GM19397 (cell line): ENCODE results near the gene RTTN.

Experiments
- ATAC-seq: cut with Tn5 transposase; IDR thresholded peaks from one replicate; pipeline ENCODE4 v1.9.1; 2021; ENCODE audit warnings: mild to moderate bottlenecking, moderate library complexity; ENCODE audit not compliant: unreplicated experiment

Gene RTTN

DNA sequence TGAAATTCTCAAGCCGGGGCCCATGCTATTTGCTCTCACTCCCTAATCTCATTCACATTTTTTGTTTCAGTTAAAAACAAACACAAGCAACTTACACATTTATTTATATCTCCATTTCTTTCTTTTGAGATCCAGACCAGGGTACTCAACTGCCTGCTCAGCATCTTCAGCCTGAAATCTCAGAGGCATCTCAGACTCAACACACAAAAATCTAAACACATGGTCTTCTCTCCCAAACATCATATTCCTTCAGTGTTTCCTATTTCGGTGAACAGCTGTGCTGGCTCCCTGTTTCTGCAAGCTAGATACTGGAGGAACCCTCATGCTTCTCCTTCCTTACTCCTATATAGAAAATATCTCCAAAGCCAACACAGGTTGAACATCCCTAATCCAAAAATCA lies 11.3 kb upstream of the RTTN start:
- no peak for ATAC-seq

GRCh38 chr18:70207181-70207580 lies 1.7 kb upstream of the RTTN start:
- no peak for ATAC-seq

- ATAC-seq: no peak
Measured at GRCh38 chr18:70200286-70200685, 5.2 kb downstream of the RTTN start.

GRCh38 chr18:70197844-70198243 lies 7.6 kb downstream of the RTTN start:
- no peak for ATAC-seq

DNA sequence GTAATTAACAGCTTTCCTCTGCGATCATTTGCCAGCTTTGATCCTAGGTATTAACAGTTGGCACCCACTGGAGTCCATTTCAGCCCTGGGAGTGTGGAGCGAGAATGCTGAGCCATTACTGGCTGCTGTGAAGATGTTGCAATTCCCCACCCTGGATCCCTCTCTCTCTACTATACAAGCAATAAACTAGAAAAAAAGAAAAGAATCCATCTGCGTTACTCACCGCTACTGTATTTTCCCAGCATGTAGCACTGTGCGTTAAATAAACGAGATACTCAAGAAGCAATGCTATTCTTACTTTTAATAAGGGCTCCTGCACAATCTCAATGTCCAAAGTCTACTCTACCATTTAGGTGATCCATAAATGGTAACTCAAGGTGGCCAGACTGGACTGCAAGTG lies 8.5 kb downstream of the RTTN start:
- ATAC-seq: no peak

DNA sequence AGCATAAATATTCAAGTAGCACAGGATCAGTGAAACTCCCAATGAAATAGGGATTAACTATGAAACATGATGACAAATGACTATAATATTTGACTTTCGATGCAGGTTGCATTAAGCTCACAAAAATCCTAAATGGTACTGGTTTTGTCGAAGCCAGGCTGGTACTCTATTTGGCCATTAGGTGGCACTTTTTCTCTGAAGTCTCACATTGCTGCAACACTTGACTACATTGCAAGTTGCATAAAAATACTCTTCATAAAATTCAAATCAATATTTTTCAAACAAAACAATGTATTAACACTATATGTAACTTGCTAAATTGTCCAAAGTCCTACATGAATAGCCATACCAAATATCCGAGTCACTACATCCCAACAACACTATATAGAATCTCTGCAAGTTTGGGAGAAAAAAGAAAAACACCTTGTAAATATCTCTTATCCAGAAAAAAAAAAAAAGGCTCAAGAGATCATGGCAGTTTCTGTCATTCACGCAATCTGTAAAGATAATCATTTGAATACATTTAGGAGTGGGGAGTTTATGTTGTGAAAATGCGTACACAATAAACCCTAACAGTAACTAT lies 9.5 kb downstream of the RTTN start:
- ATAC-seq: no peak

DNA sequence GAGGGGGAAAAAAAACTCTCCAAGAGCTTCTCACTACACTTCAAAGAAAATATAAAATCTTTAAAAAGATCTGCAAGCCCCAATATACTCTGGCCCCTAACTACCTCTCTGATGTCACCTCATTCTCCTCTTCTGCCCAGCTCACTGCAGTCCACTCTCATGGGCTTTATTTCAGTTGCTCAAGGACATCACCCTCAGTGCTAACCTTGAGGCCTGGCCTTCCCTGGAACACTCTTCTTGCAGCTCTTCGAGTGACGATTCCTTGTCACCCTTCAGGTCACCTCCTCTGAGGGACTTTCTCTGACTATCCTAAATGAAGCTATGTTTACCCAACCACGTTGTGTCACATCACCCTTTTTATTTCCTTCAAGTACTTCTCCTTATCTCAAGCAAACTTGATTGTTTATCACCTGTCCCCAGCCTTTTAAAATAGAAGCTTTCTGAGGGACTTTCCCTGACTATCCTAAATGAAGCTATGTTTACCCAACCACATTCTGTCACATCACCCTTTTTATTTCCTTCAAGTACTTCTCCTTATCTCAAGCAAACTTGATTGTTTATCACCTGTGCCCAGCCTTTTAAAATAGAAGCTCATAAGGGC lies 10.4 kb downstream of the RTTN start:
- ATAC-seq: peak; percentile 48

DNA sequence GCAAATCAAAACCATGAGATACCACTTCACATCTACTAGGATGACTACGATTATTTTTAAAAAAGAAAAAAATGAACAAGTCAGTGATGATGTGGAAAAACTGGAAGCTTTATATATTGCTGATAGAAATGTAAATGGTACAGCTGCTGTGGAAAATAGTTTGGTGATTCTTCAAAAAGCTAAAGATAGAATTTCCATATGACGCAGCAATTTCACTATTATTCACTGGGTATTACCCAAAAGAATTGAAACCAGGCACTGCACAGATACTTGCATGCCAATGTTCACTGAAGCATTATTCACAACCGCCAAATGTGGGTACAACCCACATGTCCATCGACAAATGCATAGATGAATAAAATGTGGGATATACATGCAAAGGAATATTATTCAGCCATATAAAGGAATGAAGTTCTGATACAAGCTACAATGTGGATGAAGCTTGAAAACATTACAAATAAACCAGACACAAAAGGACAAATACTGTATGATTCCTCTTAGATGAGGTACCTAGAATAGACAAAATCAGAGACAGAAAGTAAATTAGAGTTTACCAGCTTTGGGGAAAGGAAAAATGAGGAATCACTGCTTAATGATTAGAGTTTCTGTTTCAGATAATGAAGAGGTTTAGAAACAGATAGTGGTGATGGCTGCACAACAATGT lies 11.1 kb downstream of the RTTN start:
- peak; percentile 78 for ATAC-seq

- ATAC-seq: no peak
Measured at GRCh38 chr18:70190529-70190928, 15.0 kb downstream of the RTTN start.

DNA sequence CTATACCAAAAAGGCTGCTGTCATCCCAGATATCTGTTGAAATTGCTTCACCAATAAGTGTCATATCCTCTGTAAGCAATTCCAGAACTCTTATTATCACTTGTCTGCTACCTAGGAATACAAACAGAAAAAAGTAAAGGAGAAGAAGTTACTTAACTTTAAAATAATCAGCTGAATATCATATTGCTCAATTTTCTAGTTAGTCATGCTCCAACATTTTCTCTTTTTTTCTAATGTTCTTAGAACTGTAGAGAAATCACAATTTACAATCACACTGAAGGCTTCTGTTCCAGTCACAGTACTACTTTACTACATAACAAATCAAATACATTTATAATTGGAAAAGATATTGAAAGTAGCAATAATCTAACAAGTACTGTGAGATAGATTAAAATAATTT lies 17.4 kb downstream of the RTTN start:
- no peak for ATAC-seq

DNA sequence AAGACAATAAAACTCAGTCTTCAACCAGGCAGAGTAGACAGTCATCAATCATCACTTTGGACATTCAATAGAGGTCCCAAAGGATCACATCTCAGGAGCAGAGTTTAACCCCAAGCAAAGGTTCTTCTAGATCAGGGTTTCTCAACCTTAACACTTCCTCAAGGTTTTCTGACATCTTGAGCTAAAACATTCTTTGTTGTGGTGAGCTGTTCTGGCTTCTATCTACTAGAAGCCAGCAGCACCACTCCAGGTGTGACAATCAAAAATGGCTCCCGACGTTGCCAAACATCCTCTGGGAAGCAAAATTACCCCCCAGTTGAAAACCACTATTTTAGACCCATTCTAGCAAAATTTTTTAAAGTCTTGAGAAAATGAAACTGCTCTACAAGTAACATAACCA lies 22.0 kb downstream of the RTTN start:
- ATAC-seq: no peak

- no peak for ATAC-seq
Measured at GRCh38 chr18:70182548-70182947, 22.9 kb downstream of the RTTN start.

DNA sequence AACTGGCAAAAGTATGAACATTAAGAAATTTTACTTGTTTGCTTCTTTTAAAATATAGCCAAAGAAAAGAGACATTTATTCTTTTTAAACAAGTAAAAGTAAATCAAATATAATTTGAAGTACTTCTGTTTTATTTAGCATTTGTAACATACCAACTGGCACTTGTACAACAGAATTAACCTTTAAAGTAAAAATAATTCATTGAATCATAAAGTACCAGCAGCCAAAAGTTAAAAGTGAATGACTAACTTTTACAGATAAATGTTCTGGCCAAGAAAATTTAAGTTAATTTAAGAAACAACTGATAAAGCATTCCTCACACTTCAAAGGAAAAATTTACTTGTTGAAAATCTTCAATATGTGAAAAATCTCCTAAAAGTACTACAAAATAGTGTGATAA lies 23.8 kb downstream of the RTTN start:
- ATAC-seq: no peak

DNA sequence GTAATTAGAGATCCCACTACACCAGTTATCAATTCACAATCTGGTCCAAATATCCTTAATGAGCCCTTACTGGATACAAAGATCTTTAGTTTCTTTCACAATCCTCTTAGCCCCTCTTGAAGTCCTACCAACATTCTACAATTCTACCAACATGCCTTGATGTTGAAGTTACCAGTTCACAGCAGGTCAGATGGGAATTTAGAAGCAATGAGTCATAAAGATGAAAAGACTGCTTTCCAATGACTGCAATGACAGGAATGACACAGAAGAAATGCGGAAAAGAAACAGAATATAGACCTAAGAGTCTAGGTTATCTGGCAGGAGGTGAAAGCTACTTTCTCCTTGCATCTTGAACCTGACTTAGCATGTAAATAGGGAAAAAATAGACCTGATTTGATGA lies 24.5 kb downstream of the RTTN start:
- ATAC-seq: no peak

GRCh38 chr18:70176537-70176936 lies 28.9 kb downstream of the RTTN start:
- no peak for ATAC-seq

DNA sequence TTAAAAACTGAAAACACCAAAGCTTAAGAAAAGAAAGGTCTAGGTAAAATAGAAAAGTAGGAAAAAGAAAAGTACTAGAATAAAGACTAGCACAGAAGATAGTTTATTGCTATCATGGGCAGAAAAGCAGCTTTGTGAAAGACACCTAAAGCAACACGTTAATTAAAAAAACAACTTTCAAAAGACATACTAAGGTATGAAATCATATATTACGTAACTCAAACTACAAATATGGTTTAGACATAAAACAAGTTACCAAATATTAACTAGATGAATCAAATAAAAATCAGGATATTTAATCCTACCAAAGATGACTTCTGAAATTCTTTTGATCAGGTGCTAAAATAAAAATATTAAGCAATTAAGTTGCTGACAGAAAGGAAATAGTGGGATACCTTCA lies 30.3 kb downstream of the RTTN start:
- ATAC-seq: no peak

DNA sequence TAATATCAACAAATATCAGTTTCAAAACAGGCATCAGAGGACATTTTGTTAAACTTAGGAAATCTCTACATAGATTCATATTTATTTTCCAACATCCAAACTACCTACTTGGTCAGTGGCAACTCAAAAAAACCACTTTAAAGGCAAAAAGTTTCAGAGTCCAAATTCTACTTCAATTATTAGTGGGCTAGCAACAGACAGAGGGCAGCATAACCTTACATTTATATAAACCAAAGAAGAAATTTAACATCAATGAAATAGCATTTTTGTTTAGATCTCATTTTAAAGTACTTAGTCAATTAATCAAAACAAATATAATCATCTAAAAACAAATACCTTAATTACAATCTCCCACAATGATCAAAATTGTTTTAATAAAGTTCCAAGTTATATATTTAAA lies 33.3 kb downstream of the RTTN start:
- ATAC-seq: no peak

DNA sequence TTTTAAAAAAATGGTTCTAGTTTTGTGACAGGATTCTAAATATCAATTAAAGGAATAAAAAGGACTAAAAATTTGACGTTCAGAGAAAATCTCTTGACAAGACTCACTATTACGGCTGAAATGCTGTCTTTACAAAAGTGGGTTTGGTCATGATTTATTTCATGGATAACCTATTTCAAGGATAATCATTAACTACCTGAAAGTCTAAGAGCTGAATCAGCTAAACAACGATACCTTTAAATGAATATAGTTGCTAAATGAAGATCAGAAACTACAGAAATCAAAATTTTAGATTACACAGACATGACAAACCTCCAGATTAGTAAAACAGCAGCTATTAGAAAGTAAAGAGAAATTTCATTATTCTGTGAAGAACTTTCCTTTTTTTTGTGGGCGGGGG lies 35.7 kb downstream of the RTTN start:
- no peak for ATAC-seq

GRCh38 chr18:70166668-70167067 lies 38.8 kb downstream of the RTTN start:
- ATAC-seq: no peak

DNA sequence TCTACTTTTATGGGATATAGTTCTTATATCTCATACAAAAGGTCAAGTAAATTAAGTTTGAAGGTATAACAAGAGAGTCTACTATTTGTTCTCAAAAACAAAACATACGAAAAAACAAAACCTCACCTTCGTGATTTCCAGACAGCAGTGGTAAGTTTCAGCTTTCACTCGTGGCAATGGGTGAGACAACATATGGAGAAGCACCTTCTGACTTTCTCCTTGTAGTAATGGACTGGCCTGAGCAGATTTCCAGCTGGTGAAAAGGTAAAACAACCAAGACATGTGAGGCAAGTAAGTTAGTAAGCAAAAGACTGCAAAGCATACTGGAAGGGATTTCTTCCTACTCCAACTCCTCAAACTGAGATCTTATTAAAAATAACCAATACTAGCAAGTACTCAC lies 39.6 kb downstream of the RTTN start:
- peak; percentile 75 for ATAC-seq

DNA sequence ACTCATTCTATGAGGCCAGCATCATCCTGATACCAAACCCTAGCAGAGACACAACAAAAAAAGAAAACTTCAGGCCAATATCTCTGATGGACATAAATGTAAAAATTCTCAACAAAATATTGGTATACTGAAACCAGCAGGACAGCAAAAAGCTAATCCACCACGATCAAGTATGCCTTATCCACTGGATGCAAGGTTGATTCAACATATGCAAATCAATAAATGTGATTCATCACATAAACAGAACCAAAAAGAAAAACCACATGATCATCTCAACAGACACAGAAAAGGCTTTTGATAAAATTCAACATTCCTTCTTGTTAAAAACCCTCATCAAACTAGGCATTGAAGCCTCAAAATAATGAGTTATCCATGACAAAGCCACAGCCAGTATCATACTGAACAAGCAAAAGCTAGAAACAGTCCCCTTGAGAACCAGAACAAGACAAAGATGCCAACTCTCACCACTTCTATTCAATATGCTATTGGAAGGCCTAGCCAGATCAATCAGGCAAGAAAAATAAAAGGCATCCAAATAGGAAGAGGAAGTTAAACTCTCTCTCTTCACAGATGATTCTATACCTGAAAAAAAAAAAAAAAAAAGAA lies 45.3 kb downstream of the RTTN start:
- no peak for ATAC-seq

DNA sequence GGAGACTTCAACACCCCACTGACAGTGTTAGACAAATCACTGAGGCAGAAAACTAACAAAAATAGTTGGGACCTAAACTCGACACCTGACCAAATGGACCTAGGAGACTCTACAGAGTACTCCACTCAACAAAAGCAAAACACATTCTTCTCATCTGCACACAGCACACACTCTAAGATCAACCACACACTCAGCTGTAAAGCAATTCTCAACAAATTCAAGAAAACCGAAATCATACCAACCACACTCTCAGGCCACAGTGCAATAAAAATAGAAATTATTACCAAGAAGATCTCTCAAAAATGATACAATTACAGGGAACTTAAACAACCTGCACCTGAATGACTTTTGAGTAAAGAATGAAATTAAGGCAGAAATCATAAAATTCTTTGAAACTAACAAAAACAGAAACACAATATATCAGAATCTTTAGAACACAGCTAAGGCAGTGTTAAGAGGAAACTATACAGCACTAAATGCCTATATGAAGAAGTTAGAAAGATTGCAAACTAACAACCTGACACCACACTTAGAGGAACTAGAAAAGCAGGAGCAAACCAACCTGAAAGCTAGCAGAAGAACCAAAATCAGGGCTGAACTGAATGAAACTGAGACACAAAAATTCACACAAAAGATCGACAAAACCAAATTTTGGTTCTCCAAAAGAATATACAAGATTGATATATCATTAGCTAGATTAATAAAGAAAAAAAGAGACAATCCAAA lies 46.3 kb downstream of the RTTN start:
- ATAC-seq: peak; percentile 80
